IPS DF 4.7 (cell line): ENCODE results near the gene RABL6.
"Not testable (repeated sequence)": the region's sequence is repeated elsewhere in the genome, so short reads cannot be mapped to it uniquely, and the experiment has no call there.

Experiments
- DNase-seq: peaks from one replicate; pipeline ENCODE4 v3.0.0-alpha.2; 2013; ENCODE audit warnings: low spot score; ENCODE audit errors: extremely low read depth

Gene RABL6

DNA sequence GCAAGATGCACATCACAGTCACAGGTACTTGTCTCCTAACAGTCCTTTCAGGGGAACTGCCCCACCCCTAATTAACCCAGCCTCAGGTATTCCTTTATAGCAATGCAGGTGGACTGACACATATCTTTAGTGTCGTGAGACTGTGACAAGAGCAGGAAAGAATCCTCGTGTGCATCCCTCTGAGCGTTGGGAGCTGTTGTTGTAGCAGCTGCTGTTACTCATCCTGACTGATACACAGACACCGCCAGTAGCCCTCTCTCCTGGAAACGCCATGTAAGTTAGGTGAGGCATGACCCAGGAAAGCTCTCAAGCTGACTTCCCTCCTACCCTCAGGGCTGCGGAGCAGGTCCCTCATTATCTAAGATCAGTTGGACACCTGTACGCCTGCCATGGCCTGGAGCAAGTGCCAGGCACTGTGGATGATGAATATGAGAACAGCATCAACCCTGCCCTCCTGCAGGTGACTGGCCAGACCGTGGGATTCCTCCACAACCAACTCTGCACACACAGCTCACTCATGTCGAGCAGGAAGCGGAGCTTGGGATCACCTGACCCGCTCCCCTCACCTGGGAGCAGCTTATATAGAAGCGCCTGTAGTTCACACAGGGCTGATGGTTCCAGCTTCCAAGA, 33.2 kb upstream of the RABL6 start:
- DNase-seq, result no peak

DNA sequence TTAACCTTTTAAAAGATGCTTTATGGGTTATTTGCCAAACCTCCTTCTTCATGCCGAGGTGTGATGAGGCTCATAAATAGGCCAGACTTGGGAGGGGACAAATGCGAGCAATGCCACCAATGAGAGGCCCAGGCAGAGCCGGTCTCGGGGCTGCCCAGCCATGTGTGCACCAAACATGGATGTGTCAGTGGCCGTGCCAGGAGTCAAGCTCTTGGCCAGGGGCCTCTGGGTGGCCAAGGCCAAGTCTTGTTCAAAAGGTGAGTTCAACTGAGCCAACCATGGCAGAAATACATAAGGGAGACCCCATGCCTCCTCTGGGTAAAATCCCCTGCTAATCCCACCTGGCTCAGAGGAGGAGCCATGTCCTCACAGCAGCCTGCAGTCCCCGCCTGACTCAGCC, 32.6 kb upstream of the RABL6 start:
- DNase-seq, result no peak

DNA sequence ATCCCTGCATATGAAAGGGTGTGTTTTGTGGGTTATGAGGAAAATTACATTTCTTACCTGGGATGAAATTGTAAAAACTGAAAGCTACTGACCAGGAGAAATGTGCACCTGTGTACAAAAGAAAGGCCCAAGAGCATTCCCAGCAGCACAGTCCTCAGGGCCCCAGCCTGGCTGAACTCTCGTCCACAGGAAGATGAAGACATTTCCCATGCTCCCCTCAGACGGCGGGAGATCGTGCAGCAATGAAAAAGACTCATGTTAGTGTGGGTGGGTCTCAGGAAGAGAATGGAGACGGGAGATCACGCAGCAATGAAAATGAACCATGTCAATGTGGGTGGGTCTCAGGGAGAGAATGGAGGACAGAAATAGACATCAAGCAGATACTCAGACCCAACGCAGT, 30.8 kb upstream of the RABL6 start:
- DNase-seq, result no peak

DNA sequence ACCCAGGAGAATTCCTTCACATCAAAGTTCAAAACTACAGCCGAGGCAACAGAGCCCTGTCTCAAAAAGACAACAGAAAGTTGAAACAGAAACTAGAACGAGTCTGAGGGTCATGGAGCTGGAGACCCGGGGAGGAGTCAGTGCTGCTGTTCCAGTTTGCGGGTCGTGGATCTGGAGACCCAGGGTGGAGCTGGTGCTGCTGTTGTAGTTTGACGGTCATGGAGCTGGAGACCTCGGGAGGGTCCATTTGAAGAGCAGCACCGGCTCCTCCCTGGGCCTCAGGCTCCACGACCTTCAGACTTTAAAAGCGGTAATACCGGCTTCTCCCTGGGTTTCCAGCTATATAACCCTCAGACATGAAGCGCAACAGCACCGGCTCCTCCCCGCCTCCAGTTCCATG, 30.4 kb upstream of the RABL6 start:
- no peak for DNase-seq

DNA sequence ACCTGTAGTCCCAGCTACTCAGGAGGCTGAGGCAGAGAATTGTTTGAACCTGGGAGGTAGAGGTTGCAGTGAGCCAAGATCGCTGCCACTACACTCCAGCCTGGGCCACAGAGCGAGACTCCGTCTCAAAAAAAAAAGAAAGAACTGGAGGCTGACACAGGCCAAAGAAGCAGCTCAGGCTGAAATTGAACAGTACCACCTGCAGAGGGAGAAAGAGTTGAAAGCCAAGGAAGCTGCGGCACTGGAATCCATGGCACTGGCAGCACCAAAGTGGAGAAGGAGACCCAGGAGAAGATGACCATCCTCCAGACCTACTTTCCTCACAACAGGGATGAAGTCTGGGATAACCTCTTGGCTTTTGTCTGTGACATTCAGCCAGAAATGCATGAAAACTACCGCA, 27.9 kb upstream of the RABL6 start:
- DNase-seq, result no peak

DNA sequence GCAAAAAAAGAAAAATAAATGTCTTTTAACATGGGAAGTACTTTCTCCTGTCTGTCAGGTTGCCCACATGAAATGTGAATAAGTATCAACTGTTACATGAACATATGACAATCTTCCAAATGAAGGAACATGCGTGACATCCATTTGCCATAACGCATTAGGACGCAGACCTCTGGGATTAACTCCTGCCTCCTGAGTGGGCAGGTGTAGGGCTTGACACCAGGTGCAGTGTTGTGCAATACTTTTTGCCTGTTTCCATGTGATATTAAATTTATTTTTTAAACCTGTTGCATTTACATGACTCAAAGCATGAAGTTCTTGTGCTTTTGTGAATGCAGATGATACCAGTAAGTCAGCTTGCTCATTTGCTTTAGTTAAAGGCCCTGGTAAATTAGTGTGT, 25.3 kb upstream of the RABL6 start:
- no peak for DNase-seq

DNA sequence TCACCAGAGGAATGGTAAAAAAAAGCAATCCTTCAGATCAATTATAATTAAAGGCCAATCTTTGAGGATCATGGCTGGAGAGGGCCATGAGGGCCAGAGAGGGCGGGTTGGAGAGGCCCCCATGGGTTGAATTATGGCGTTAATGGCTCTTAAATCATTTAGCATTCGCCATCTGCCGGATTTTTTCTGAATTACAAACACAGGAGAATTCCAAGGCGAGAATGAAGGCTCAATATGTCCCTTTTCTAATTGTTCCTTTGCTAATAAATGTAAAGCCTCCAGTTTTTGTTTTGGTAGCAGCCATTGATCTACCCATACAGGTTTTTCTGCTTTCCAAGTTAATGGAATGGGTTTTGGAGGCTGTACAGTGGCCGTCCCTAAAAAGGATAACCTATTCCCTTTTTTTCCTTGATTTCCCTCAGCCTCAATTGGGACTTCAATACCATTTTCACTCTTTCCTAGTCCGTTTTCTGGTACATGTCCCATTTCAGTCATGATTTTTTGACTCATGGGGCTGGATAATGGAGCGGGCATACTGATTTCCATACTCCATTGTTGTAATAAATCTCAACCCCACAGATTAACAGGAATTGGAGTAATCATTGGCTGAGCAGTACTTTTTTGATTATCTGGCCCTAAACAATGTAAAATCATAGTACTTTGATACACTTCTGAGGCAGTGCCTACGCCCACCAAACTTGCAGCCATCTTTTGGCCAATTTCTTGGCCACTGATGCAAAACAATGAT, 23.3 kb upstream of the RABL6 start:
- no peak for DNase-seq

DNA sequence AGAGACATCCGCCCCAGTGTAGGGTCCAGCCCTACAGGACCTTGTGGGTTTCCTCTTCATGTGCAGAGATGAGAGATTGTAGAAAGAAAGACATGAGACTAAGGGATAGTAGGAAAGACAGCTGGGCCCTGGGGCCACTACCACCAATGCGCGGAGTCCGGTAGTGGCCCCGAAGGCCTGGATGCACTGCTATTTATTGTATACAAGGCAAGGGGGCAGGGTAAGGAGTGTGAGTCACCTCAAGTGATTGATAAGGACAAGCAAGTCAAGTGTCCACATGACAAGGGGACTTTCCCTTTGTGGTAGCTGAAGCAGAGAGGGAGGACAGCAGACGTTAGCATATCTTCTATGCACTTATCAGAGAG, 22.8 kb upstream of the RABL6 start:
- no peak for DNase-seq

DNA sequence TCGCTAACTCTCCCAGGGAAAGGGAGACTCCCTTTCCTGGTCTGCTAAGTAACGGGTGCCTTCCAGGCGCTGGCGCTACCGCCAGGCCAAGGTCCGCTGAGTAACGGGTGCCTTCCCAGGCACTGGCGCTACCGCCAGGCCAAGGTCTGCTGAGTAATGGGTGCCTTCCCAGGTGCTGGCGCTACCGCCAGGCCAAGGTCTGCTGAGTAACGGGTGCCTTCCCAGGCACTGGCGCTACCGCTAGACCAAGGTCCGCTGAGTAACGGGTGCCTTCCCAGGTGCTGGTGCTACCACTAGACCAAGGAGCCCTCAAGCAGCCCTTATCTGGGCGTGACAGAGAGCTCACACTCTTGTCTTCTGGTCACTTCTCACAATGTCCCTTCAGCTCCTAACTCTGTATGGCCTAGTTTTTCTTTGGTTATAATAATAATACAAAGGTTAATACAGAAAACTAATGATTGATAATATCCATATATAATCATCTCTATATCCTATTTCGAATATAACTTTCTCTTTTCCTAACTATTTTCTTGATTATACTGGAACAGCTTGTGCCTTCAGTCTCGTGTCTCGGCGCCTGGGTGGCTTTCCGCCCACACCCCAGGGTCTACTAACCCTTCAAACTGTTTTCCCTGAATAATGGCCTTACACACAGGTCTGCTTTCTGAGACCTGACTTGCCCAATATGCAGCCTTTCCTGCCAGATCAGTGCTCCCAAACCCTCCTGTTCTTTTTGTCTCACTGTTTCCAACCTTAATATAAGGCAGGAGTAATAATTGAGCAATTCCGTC, 22.0 kb upstream of the RABL6 start:
- not testable (repeated sequence) for DNase-seq

DNA sequence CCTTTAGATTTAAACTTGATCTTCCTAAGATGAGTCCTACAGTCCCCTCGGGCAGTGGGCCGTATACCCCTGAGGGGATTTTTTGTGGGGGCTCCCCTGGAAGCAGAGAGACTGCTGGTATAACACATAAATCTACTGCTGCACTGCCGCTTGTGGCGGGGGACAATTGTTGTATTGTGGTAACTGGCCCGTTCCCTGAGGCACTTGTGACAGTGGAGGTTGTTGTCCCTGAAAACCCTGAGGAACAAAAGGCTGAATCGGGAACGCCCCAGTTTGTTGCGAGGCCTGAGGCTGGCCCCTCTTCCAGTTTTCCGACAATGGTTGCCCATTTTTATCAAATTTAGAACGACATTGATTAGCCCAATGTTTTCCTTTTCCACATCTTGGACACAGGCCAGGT, 21.3 kb upstream of the RABL6 start:
- DNase-seq, result no peak

DNA sequence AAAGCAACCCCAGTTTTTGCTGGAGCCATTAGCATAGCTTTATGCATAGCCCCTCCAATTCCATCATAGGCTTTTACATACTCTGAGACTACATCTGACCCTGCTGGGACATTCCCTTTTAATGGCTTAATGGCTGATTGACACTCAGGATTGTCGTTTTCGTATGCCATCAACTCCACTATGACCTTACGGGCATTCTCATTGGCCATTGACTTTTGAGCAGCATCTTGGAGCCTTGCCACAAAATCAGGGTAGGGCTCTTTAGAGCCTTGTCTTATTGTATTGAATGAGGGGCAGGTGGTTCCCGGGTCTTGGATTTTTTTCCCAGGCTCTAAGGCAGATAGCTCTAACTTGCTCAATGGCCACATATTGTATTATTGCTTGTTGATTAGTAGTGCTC, 20.8 kb upstream of the RABL6 start:
- DNase-seq, result not testable (repeated sequence)

DNA sequence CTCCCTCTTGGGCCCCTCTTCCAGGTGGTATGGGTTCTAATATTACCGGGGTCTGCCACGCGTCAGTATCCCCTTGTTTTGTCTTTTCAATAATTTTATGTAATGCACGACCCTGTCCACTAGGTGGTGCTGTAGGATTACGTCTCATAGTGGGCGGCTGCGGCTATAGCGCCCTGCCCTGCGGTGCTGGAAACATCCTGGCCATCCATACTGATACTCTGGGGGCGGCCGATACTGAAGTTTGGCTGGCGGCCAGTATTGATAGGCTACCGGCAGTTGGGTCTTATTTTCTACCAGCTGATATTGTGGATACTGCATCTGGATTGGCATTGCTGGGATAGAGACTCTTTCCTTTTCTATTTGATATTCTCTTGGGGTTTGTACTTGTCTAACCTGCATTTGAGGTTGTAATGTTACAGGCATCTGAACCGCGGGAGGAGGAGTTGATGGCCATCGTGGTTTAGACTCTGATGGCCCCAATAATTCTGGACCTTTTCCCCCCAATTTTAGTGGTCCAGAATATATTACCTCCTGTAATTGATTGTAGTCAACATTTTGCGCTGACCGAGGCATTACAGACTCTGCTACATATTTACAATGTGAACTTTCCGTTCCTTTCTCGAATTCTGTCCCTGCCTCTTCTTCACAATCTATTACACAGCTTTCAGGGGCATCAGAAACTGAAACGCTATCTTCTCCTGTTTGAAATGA, 19.9 kb upstream of the RABL6 start:
- DNase-seq, result no peak

DNA sequence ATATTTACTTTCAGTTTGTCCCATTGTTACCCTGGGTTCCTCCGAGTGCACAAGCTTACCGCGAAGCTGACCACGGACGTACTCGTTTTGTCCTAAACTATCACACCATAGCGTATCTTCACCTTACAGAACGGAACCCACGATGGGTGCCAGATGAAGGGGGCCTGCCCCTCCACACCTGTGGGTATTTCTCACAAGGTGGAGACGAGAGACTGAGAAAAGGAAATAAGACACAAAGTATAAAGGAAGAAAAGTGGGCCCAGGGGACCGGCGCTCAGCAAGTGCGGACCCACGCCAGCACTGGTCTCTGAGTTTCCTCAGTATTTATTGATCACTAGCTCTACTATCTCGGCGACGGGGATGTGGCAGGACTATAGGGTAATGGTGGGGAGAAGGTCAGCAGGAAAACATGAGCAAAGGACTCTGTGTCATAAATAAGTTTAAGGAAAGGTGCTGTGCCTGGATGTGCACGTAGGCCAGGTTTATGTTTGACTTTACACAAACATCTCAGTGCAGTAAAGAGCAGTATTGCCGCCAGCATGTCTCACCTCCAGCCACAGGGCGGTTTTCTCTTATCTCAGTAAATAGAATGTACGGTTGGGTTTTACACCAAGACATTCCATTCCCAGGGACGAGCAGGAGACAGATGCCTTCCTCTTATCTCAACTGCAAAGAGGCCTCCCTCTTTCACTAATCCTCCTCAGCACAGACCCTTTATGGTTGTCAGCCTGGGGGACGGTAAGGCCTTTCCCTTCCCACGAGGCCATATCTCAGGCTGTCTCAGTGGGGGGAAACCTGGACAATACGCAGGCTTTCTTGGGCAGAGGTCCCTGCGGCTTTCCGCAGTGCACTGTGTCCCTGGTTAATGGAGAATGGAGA, 18.9 kb upstream of the RABL6 start:
- DNase-seq, result not testable (repeated sequence)

DNA sequence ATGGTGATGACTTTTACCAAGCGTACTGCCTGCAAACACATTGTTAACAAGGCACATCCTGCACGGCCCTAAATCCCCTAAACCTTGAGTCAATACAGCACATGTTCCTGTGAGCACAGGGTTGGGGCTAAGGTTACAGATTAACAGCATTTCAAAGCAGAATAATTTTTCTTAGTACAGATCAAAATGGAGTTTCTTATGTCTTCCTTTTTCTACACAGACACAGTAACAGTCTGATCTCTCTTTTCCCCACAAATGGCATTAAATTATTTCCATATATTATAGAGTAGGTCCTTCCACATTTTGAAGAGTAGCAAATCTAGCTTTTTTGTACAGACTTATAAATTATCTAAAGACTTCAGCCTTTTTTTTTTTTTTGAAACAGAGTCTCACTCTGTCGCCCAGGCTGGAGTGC, 18.2 kb upstream of the RABL6 start:
- DNase-seq, result no peak

DNA sequence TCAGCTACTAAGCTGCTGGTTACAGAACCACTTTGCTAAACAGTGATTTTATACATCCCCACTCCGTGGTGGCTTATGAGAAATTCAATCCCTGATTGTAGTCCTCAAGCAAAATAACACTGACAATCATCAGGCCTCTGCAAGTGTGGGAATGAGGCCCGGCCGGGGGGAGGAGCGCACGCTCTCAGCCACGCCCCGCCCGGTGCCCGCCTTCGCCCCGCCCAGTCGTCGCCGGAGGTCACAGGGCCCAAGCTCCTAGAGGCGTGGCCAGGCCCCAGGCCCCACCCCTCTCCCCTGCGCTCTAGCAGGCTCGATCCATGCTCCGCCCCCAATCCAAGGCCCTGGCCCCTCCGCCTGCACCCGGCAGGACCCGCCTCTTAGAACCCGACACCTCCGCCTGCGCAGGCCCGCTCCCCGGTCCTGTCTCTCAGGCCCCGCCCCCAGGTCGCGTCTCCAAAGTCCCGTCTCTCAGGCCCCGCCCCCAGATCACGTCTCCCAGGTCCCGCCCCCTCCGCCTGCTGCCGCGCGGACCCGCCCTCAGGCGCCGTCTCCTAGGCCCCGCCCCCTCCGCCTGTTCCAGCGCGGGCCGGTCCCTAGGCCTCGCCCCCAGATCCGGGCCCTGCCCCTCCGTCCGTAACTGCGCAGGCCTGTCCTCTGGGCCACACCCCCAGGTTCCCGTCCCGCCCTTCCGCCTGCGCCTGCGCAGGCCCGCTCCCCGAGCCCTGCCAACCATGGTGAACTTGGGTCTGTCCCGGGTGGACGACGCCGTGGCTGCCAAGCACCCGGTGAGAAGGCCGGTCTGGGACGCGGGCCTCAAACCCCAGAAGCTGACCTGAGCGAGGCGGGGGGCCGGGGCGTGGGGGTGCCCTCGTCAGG, 16.9 kb upstream of the RABL6 start, which contains the start of gene TMEM141:
TSS of gene TMEM141 (plus strand) at position 705 of the 876 bp plus-strand sequence. CDS start at position 732, 27 bp downstream.
- DNase-seq, result peak; percentile 91

DNA sequence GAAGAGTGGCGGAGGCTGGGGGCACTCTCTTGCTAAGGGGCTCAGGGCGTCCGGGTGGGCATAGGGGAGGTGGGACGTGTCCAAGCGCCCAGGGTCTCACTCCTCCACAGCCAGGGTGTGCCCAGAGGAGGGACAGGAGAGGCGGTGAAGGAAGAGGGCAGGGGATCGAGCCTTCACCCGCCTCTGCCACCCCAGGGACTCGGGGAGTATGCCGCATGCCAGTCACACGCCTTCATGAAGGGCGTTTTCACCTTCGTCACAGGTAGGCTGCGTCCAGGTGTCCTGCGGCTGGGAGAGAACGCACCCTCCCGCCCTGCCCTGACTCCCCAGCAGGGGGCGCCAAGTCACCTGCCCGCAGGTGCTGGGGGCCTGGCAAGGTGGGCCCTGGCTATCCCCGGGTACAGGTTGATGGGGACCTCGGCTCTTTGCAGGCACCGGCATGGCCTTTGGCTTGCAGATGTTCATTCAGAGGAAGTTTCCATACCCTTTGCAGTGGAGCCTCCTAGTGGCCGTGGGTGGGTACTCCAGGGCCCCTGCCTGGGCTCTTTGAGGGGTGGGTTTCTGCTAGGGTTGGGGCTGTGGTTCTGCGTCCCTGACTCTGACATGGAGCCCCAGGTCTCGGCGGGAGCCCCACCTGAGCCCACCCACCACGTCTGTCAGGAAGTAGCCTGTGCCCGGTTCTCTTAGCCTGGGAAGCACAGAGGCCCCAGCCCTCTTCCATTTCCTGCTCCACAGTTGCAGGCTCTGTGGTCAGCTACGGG, 16.1 kb upstream of the RABL6 start:
- no peak for DNase-seq

DNA sequence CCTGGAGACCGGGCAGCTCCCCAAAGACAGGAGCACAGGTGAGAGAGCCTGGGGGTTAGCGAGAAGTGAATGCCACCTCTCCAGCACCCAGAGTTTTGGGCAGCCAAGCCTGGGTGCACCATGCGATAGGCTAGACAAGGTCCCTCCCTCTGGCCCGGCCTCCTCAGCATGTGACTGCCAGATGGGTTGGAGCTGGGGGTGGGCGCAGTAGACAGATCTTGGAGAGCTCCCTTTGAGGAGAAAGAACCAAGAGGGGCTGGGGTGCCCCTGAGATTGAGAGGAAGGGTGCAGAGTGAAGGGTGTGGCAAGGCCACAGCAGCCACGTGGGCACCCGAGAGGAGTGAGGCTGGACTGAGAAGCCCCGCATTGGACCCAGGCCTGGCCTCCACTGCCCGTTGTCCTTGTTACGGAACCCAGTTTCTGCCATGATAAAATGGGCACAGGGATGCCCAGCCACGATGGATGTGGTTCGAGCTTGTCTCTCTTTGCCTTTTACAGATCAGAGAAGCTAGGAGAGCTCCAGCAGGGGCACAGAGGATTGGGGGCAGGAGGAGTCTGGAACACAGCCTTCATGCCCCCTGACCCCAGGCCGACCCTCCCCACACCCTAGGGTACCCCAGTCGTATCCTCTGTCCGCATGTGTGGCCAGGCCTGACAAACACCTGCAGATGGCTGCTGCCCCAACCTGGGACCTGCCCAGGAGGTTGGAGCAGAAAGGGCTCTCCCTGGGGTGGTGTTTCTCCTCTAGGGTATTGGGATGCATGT, 15.2 kb upstream of the RABL6 start:
- DNase-seq, result no peak
